T47D (cell line): ENCODE data around the gene FBL.

Source experiments
- DNase-seq, 2 experiments: peaks; one replicate each; pipeline versions ENCODE4 v3.0.0 to v3.0.0-alpha.2; 2011 to 2012; ENCODE audit warnings: low read depth in 1 of 2, low spot score in 1 of 2
- JUND ChIP-seq: IDR thresholded peaks from 2 replicates; pipeline ENCODE4 v1.6.1; 2012; ENCODE audit warnings: low read depth
- in situ Hi-C: cut with HindIII; loops from 2 replicates; pipeline ENCODE4 v1.10.0; 2016; ENCODE audit warnings: low sequenced_read_pairs, low pct_unique_long_range_greater_than_20kb

FBL gene

DNA sequence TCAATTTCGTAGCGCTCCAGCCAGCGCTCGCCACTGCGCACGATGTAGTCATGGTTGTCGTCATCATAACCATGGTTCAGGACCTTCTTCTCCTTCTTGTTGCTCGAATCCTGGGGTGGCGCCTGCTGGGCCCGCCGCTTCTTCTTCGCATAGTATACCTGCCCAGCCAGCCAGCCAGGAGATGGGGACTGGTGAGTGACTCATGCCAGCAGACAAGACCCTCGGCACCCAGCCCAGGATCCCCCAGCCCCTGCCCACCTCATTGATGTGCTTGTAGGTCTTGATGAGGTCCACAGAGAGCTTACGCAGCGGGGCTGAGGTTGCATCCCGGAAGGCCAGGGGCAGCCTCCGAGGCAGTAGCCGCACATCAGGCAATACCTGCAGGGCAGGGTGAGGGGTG, 15.8 kb downstream of the FBL start:
- no peak for TF ChIP-seq JUND
- no peak for DNase-seq
- in situ Hi-C loops: no loop called here

DNA sequence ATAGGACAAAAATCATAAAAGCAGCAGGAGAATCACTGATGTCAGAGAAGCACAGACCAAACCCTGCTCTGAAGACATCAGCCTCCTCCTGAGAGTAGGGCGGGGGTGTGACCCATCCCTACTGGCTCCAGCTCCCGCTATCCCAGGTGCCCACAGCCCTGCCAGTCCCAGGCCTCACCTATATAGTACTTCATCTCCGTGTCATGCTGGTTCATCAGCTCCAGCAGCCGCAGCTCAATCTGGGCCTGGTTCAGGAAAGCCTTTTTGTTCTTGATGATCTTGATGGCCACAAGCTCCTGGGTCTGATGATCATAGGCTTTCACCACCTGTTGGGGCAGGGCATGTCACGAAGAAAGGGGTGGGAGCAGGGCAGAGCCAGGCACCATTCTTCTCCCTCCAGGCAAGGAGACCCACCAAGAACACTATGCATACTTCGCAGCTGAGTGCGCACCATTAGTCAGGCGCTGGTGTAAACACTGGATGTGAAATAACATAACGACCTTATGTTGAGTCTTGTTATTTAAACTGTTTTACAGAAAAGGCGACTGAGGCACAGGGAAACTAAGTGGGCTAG, 16.4 kb downstream of the FBL start:
- no peak for TF ChIP-seq JUND
- no peak for DNase-seq
- in situ Hi-C loops: no loop called here

DNA sequence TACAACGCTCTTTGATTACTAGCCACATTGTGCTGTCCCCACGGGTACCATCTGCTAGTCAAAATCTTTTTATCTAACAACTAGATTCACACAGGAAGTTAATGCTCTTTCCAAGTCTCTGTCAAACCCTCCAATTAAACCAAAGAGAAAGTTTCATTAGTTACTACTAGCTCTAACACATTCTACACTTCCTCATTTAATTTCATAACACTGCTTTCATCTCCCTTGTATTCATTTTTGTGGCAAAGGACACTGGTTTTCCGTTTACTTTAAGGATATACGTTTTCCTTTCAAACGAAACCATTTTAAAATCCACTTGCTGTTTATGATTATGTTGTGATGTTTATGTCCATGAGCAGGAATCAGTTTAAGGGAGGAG, 17.5 kb downstream of the FBL start:
- no peak for TF ChIP-seq JUND
- DNase-seq: no peak
- in situ Hi-C loops: no loop called here

DNA sequence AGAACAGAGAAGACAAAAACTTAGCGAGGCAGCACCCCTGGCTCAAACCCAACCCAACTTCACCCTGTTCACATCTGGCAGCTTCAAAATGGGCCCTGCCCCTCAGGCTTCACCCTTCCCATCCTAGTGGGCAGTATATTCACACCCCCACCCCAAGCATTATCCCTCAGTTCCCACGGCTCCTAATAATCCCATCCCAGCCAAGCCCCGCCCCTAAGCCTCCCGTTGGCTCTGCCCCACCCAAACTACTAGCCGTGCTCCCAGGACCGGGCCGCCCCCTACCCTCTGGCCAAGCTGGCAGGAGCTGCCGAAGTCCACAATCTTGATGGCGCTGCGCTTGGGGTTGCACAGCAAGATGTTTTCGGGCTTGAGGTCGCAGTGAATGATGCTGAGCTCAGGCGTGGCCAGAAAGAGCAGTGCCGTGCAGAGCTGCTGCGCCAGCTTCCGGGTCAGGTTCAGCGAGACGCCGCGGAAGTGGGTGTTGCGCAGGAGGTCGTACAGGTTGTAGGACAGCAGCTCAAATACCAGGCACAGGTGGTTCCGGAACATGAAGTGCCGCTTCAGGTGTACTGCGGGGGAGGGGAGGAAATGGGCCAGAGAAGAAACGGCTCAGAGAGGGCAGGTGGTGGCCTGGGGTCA, 18.0 kb downstream of the FBL start:
- TF ChIP-seq JUND: no peak
- in situ Hi-C loops: no loop called here
- no peak for DNase-seq

DNA sequence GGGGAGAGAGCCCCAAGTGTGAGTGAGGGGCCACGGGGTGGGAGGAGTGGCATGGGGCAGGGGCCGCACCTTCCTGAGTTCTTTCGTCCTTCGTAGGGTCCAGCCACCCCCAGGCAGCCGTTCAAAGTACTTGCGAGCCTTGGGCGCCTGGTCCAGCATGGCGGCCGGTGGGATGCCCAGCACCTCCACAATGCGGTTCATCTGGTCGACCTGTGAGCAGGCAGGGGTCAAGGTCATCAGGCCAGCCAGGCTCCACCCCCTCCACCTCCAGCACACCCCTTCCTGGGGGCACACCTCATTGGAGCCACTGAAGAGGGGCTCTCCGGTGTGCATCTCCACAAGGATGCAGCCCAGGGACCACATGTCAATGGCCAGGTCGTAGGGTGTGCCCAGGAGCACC, 19.0 kb downstream of the FBL start:
- in situ Hi-C loops: no loop called here
- DNase-seq: no peak
- TF ChIP-seq JUND: no peak

DNA sequence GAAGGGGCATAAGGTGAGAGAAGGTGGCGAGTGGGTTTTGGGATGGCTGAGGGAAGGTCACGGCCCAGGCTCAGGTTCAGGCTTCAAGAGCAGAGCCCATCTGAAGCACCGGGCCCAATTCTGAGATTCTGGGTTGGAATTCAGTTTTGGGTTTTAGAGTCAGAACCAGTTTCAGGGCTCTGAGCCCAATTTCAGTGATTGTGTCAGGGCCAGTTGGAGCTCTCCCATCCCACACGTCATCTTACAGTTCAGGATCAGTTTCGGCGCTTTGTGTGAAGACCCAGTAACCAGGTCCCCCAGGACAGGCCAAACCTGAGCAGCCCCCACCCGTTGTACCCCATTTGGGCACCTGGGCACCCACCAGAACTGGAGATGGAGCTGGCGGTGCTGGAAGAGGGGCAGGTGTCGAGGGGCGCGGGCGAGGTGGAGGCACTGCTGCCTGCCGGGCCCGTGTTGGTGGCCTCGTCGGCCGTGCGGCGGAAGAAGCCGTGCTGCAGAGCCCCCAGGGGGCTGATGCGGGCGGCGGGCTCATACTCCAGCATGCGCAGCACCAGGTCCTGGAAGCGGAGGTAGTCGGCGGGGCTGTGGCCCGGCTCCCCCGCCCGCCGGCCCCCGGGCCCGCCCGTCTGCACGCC, 19.8 kb downstream of the FBL start:
- in situ Hi-C loops: no loop called here
- TF ChIP-seq JUND: no peak
- DNase-seq: no peak

DNA sequence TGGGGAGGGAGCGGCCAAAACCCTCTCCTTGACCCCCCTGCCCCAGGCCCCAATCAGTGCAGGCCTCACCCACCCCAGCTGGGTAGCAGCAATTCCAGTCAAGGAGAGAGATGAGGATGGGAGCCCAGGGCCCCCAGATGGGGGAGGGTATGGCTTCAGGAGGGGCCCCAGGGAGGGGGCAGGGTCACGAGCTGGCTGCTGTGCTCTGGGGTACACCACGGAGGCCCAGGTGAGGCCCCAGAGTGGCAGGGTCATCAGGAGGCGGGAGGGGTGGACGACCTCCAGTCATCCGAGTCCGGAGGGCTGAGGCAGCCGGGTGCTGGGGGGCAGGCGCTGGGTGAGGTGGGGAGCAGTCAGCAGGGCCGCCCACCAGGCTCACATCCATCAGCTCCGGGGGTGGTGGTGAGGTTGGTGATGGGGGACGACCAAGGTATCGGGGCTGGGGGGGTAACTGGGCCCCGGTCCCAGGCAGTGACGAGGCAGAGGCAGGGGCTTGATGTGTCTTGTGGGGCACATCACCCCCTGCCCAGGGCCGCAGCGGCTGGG, 20.6 kb downstream of the FBL start:
- in situ Hi-C loops: no loop called here
- TF ChIP-seq JUND: no peak

DNA sequence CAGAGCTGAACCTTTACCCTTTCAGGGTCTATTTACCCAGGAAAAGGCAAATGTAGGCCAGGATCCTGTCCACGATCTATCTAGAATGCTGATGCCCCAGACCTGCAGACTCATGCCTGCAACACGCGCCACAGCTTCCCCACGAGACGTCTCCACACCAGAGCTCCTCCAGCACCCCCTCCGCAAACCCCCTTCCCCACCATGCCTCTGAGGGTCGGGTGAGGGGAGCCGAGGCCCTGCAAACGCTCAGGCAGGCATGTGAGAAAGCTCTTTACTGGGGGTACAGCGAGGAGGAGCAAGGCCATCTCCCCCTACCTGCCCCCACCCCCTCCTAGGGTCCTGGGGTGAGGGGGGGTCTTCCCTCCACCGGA, 21.1 kb downstream of the FBL start:
- no peak for TF ChIP-seq JUND
- DNase-seq: no peak
- in situ Hi-C loops: no loop called here

More for the DNA sequence above, 20.6 kb downstream of the FBL start:
- no peak for DNase-seq

DNA sequence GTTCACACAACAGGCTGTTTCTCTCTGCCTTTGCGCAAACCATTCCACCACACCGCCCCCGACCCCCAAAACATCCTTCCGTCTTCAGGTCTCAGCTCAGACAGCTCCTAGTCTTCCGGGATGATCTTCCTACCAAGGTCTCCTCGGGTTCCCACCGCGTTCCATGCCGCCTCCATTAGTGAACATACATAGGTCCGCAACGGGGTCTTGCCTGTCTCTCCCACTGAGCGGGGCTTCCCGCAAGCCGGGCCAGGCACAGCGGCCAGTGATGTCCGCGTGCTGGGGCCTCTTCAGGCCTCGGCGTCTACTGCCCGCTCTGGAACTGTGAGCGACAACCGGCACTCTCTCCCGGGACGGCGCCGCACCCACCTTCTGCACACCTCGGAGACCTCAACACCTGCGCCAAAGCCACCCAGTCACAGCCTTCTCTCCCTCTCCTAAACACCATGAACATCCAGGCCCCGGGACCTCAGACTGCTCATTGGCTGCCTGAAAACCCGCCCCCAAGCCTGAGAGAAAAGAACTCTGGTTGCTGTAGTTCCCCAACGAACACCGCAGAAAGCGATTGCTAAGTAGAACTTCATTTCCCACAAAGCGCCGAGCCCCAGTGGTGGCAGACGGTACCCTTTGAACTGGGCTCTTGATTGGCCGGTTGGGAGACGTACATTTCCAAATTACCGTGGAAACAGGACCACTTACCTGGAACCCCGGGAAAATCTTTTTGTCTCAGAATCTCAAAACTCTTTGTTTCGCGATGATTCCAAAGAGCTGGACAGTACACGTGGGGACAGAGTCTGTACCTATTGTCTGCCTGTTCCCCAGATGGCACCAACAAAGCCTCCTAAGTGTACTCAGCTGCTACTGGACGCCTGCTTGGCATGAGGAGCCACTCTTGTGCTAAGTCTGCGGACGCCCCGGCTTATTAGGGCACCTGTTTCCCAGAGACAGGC, 21.8 kb downstream of the FBL start:
- DNase-seq: no peak
- no peak for TF ChIP-seq JUND
- in situ Hi-C loops: no loop called here

DNA sequence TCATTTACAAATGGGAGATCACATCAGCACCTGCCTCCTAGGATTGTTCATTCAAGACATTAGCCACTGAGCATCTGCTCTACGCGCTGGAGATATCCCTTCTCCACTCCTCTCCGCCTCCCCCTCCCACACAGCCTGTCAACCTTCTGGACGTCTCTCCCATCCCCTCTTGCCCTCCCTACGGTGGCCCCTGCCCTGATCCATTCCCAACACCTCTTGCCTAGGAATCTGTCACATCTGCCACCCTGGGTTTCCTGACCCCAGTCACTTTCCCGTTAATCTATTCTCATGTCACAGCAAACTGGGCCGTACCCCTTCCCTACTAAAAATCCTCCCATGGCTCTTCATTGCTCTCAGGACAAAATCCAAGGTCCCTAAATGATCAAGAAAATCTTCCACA, 22.5 kb downstream of the FBL start:
- in situ Hi-C loops: no loop called here
- TF ChIP-seq JUND: no peak
- no peak for DNase-seq

DNA sequence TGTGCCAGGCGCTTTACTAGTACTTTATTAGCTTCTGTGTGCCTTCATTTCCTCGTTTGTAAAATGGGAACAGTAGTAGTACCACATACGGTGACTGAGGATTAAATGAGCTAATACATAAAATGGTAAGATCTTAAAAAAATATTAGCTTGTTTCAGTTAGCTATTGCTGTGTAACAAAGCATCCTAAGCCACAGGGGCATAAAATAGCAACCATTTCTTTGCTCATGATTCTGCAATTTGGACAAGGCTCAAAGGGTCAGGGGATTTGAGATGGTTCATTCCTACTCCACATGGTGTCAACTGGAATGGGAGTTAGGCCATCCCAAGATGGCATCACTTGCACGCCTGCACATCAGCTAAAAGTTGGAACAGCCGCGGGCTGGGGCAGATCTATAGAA, 25.5 kb downstream of the FBL start:
- in situ Hi-C loops: no loop called here
- TF ChIP-seq JUND: no peak
- no peak for DNase-seq

DNA sequence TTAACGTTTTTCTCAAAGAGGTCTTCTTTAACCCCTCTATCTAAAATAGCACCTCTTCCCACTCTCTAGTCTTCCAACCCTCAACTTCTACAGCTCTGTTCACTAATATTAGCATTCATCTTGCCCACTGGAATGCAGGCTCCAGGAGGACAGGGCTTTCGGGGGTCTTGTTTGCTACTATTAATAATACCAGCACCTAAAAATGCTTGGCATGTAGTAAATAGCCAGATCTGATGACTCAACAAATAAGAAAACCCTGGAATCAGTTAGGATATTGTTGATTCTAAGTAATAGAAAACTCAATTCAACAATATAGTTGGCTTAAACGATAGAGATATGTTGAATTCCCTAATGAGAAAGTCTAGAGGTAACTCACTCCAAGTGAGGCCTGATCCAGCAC, 26.4 kb downstream of the FBL start:
- TF ChIP-seq JUND: no peak
- no peak for DNase-seq
- in situ Hi-C loops: no loop called here
